GM19099 (cell line): Measurements from ENCODE around the gene ST6GAL1.

Experiments used
- POLR2A ChIP-seq: IDR thresholded peaks from 3 replicates; pipeline ENCODE4 v1.6.1; 2011; ENCODE audit warnings: low read depth; ENCODE audit not compliant: insufficient read length; ENCODE audit errors: extremely low read depth

The ST6GAL1 gene

GRCh38 chr3:186975726-186976125 is 45.4 kb downstream of the ST6GAL1 start:
- no peak for TF ChIP-seq POLR2A

DNA sequence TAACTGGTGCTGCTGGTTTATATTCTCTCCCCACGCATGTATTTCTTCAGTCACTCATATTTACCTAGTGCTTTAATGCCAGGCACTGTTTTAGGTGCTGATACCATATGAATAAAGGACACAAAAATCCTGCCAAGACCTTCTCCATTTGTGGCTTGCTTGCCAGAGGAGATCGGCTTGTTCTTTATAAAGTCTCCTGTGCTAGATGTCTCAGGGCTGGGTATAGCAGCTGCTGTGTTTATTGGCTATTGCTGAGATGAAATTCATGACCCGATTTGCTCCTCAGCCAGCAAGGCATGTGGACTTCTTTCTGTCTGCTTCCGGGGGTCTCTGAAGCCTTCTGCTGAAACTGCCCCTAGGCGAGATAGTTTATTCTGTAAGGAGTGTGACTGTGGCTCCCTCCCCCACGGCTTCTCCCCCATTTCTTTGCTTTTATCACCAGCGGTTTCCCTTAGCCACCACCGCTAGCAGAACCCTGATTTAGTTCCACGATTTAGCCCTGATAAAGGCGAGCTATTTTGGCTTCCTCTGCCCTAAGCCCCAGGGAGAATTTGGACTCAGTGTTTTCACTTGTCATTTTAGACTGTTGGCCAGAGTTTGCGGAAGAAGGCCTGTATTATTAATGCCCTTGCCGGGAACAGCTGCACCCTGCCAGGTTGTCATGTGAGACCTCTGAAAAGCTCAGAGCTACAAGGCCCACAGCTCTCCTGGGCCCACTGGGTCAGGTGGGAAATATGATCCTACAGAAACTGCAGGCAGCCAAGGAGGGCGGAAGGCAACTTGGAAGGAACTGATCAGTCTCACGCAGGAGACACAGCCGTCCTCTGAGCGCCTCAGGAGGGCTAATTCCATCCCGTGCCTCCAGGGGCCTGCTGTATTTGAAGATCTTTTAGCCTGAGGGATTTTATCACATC is 46.8 kb downstream of the ST6GAL1 start:
- TF ChIP-seq POLR2A = no peak

DNA sequence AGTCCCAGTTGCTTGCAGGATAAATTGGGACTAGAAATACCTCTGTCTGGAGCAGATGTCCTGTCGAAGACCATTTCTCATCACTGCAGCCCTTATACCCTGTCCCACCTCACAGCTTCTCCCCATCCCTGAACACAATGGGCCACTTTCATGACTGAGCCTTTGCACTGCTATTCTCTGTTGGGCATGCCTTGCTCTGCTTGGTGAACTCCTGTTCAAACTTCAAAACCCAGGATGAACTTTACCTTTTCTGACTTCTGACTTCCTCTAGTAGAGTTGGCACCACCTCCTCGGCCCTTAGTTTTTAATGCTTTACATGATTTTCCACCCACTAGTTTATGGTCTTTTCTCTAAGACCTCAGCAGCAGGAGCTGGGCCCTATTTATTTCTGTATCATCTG is 48.4 kb downstream of the ST6GAL1 start:
- TF ChIP-seq POLR2A = no peak

DNA sequence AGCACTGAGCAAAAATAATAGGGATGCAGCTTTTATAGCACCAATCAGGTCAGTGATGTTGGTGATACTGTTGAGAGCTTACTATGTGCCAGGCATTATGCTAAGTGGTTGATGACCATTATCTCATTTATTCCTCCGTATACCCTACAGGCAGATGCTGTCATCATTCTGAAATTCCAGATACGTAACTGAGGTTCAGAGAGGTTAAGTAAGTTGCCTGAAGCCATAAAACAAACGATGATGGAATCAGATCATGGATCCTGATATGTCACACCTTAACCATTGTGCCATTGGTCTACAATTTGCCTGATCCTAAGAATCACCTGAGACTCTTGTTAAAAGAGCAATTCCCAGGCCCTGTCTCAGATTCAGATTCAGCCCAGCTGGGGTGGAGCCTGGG is 49.5 kb downstream of the ST6GAL1 start:
- no peak for TF ChIP-seq POLR2A

- TF ChIP-seq POLR2A = no peak
Observed at GRCh38 chr3:186980989-186981388, 50.7 kb downstream of the ST6GAL1 start.

GRCh38 chr3:186983659-186984058 is 53.3 kb downstream of the ST6GAL1 start:
- no peak for TF ChIP-seq POLR2A

DNA sequence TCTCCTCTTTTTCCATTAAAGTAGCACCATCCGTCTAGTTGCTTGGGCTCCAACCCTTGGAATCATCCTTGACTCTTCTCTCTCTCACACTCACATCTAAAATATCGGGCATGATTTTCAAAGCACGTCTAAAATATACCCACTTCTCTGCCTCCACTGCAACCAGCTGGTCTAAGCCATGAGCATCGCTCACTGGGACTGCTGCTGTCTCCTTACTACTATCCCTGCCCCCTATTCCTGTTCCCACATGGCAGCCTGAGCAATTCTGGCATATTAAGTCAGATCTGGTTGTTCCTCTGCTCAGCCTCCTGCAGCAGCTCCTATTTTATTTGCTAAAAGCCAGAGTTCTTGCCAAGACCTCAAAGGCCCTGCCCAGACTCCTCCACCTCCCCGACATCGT is 53.7 kb downstream of the ST6GAL1 start:
- TF ChIP-seq POLR2A = no peak

DNA sequence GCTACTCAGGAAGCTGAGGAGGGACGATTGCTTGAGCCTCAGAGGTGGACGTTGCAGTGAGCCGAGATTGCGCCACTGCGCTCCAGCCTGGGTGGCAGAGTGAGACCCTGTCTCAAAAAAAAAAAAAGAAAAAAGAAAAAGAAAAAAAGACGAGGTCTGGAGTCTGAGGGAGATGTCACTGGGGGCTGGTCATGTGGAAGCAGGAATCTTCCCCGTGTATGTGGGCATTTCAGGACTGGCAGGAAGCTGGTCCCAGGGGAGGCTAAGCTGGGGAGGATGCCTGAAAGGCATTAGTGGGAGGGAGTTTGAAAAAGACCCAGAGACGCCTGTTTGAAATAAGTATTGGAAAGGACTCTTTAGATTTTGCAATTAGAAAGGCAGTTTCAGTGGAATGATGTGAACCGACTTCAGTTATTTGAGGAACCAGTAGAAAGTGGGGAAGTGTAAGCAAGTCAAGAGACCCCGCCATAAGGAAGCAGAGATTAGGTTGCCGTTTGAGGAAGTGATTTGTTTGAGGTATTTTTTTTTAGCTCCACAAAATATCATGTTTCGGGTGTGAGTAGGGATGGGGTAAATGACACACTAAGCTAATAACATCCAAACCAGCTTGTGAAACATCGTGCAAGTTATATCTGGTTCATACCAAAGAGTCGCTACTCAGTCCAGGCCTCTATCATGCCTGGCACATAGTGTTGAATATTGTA is 55.5 kb downstream of the ST6GAL1 start:
- TF ChIP-seq POLR2A = no peak

DNA sequence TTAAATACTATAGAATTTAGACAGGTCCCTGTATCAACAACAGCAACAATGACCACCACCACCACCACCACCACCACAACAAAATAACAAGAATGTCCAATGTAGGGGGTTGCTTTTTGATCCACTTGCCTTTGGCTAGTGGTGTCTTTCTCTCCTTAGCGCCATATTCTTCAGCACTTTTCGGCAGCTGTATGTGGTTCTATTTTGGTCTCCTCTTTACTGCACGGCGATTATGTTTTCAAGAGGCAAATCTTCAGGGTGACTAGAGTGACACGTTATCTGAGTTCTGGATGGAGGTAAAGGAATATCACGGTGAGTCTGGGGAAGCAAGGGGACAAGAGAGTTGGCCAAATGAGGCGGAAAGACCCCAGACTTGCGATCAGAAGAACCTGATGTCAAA is 56.1 kb downstream of the ST6GAL1 start:
- TF ChIP-seq POLR2A = no peak

DNA sequence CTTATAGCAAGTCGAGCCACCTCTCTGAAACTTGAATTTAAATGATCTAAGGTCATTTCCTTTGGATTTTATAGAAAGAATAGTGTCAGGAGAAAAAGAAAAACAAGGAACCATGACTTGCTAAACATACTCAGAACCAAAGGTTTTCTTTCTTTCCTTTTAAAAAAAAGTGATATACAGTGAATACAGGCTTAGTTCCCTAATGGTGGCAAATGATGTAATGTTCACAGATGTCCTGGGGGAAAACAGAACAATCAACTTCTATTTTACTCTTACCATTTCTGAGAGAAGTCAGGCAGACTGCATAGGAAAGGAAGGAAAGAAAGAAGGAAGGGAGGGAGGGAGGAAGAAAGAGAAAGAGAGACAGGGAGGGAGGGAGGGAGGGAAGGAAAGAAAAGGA is 56.5 kb downstream of the ST6GAL1 start:
- no peak for TF ChIP-seq POLR2A

GRCh38 chr3:186988806-186989205 is 58.5 kb downstream of the ST6GAL1 start:
- TF ChIP-seq POLR2A = no peak

GRCh38 chr3:186989429-186989828 is 59.1 kb downstream of the ST6GAL1 start:
- TF ChIP-seq POLR2A = no peak

- no peak for TF ChIP-seq POLR2A
Observed at GRCh38 chr3:186990277-186990676, 60.0 kb downstream of the ST6GAL1 start.

DNA sequence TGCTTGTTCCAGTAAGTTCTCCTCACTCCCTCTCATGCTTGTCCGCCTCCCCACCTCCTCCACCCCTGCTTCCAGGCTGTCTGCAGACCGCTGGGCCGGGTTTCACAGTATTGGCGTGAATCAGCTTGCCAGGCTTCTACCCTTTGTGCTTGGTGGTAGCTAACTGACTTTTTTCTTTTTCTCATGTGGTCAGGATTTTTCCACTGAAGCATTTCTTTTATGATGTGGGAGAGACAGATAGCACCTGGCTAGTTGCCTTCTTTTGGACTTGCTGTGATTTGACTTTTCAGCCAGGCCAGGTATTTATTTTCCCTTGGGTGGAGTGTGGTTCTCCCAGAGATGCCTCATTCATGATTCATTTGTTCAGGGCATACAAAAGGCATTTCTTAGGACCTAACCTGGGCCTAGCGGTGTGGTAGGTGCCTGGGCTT is 60.6 kb downstream of the ST6GAL1 start:
- TF ChIP-seq POLR2A = no peak

GRCh38 chr3:186991470-186991869 is 61.1 kb downstream of the ST6GAL1 start:
- no peak for TF ChIP-seq POLR2A

DNA sequence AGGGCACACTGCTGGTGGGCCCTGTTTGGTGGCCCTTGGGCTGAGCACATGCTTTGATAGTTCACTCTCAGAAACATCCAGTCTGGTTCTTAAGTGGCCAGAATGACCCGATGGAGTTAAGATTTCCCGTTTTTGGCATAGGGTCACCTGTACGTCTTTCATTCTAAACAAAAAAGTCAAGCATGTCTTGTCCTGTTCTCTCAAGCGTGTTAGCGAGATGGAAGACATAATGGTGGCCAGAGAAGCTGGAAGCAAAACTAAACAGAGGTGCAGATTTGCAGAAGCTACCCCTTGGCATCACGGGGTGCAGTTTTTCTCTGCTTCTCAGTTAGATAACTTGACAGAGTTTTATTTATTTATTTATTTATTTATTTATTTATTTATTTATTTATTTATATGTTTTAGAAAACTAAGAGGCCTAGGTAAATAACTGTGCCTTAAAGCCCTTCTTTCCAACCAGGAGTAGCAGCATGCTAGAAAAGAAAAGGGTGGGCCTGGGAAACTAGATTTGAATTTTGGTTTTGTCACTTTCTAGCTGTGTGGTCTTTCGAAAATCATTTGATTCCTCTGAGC is 63.0 kb downstream of the ST6GAL1 start:
- TF ChIP-seq POLR2A = no peak
